RWPE2 (cell line): ENCODE data around the gene DISP2.

ENCODE experiments used
- ATAC-seq: fragments of 200-7000 bp; cut with Tn5 transposase; 3 replicates; pipeline ENCODE4 v1.9.1; 2021; ENCODE audit warnings: low read depth
- DNase-seq: peaks from one replicate; pipeline ENCODE4 v3.0.0-alpha.2; 2020; ENCODE audit warnings: low spot score
- H3K27ac ChIP-seq: fragments of 450-650 bp; 2 replicates; pipeline ENCODE4 v1.5.1; 2017; ENCODE audit warnings: mild to moderate bottlenecking; ENCODE audit not compliant: poor library complexity, severe bottlenecking
- H3K27me3 ChIP-seq: fragments of 250-450 bp; sonication (Bioruptor Pico); 2 replicates; pipeline ENCODE4 v1.5.1; 2021; ENCODE audit warnings: mild to moderate bottlenecking, moderate library complexity; ENCODE audit not compliant: insufficient read depth, poor library complexity, severe bottlenecking
- H3K36me3 ChIP-seq: fragments of 250-450 bp; sonication (Bioruptor Pico); 2 replicates; pipeline ENCODE4 v1.5.1; 2020; ENCODE audit warnings: low read depth, mild to moderate bottlenecking, moderate library complexity
- H3K4me1 ChIP-seq: fragments of 250-450 bp; sonication (Bioruptor Pico); 2 replicates; pipeline ENCODE4 v1.5.1; 2021; ENCODE audit warnings: mild to moderate bottlenecking, moderate library complexity; ENCODE audit not compliant: insufficient read depth, poor library complexity, severe bottlenecking
- H3K4me3 ChIP-seq: fragments of 250-450 bp; sonication (Bioruptor Pico); 2 replicates; pipeline ENCODE4 v1.5.1; 2021; ENCODE audit warnings: mild to moderate bottlenecking, moderate library complexity; ENCODE audit not compliant: severe bottlenecking
- H3K9me3 ChIP-seq: fragments of 250-450 bp; sonication (Bioruptor Pico); 2 replicates; pipeline ENCODE4 v1.5.1; 2021; ENCODE audit warnings: mild to moderate bottlenecking, moderate library complexity; ENCODE audit not compliant: severe bottlenecking
- CTCF ChIP-seq: fragments of 450-650 bp; IDR thresholded peaks from one replicate; pipeline ENCODE4 v1.5.1; 2017; ENCODE audit warnings: mild to moderate bottlenecking, moderate library complexity; ENCODE audit not compliant: poor library complexity, severe bottlenecking

The DISP2 gene

GRCh38 chr15:40354408-40355171, 3.4 kb upstream of the DISP2 start:
- TF ChIP-seq CTCF = peak; percentile 50
- H3K4me1 ChIP-seq = peaks cover 11% of the 10 kb centered on the region
- no peaks in the 10 kb centered on the region for H3K27me3 ChIP-seq
- no peak overlapping the region for H3K27ac ChIP-seq
- H3K9me3 ChIP-seq = no peaks in the 10 kb centered on the region
- ATAC-seq = no peak
- H3K36me3 ChIP-seq = no peaks in the 10 kb centered on the region
- no peak for DNase-seq
- H3K4me3 ChIP-seq = no peak overlapping the region

GRCh38 chr15:40355976-40356585, 1.9 kb upstream of the DISP2 start:
- no peaks in the 10 kb centered on the region for H3K27me3 ChIP-seq
- H3K4me1 ChIP-seq = peaks cover 20% of the 10 kb centered on the region
- H3K9me3 ChIP-seq = no peaks in the 10 kb centered on the region
- ATAC-seq (no peak), DNase-seq (no peak)
- H3K4me3 ChIP-seq = no peak overlapping the region
- H3K27ac ChIP-seq = no peak overlapping the region
- TF ChIP-seq CTCF = no peak
- no peaks in the 10 kb centered on the region for H3K36me3 ChIP-seq

GRCh38 chr15:40357246-40357645, 773 bp upstream of the DISP2 start:
- DNase-seq (no peak), ATAC-seq (no peak)
- Histone ChIP-seq H3K27ac (no peak overlapping the region), H3K9me3 (no peaks in the 10 kb centered on the region), H3K36me3 (no peaks in the 10 kb centered on the region), H3K4me3 (no peak overlapping the region), H3K27me3 (no peaks in the 10 kb centered on the region), H3K4me1 (peaks cover 20% of the 10 kb centered on the region)
- TF ChIP-seq CTCF = no peak

- Histone ChIP-seq H3K9me3 (no peaks in the 10 kb centered on the region), H3K4me3 (peak overlapping the region; percentile 38), H3K27ac (peak overlapping the region; percentile 43), H3K36me3 (no peaks in the 10 kb centered on the region), H3K4me1 (peaks cover 20% of the 10 kb centered on the region), H3K27me3 (no peaks in the 10 kb centered on the region)
- peak; percentile 34 for TF ChIP-seq CTCF
- DNase-seq = peak; percentile 80
- ATAC-seq = peak; percentile 9; the same call in 2 of the 3 replicates
Observed at GRCh38 chr15:40358471-40359353, 693 bp downstream of the DISP2 start.
